Measurements from ENCODE around the gene KIAA1217. TPM values are rescaled to one million over a fixed set of nuclear protein-coding genes. Genes with fewer than 3 reads are reported as not detected.
"Not testable (repeated sequence)": the region's sequence is repeated elsewhere in the genome, so short reads cannot be mapped to it uniquely, and the experiment has no call there.

KIAA1217 gene
- total RNA-seq, 1 donor from 2014 or later, result 13.0 TPM

- DNase-seq (ENCODE audit: low spot score in 2 of 2), result no peak
- intact Hi-C loops (cut with DNase I), result loop anchor here (5.0 kb wide), 1 partner anchor 41 kb away; no protein-coding TSS in a partner anchor
- Histone ChIP-seq H3K27me3 (no peaks in the 10 kb centered on the region), H3K4me1 (peaks cover 0 to 8% of the 10 kb centered on the region in 2 donors), H3K4me3 (no peak overlapping the region), H3K9me3 (no peaks in the 10 kb centered on the region), H3K36me3 (no peaks in the 10 kb centered on the region), H3K27ac (peak overlapping the region; percentile 75 to 83)
- TF ChIP-seq, protein P1, sequence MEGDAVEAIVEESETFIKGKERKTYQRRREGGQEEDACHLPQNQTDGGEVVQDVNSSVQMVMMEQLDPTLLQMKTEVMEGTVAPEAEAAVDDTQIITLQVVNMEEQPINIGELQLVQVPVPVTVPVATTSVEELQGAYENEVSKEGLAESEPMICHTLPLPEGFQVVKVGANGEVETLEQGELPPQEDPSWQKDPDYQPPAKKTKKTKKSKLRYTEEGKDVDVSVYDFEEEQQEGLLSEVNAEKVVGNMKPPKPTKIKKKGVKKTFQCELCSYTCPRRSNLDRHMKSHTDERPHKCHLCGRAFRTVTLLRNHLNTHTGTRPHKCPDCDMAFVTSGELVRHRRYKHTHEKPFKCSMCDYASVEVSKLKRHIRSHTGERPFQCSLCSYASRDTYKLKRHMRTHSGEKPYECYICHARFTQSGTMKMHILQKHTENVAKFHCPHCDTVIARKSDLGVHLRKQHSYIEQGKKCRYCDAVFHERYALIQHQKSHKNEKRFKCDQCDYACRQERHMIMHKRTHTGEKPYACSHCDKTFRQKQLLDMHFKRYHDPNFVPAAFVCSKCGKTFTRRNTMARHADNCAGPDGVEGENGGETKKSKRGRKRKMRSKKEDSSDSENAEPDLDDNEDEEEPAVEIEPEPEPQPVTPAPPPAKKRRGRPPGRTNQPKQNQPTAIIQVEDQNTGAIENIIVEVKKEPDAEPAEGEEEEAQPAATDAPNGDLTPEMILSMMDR (IDR thresholded peaks at IDR 0.05), result no peak
Measured at GRCh38 chr10:24440817-24441797, 232.2 kb downstream of the KIAA1217 start.

DNA sequence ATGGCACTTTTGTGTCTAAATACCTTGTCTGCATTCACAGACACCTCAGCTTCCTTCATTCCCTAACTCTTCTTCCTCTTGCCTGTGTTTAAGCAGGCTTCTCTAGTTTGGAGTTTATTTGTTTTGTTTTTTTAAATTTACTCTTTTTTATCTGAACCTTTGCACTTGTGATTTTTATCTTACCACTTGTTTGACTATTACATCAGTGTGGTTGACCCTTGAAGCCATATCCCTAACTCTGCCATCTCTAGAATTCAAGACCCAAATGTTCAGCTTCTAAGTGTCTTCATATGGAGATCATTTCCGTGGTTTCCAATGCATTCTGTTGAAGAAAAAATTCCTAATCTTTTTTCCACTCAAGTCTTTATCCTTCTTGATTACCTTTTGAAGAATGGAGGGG lies 233.3 kb downstream of the KIAA1217 start:
- intact Hi-C loops (cut with DNase I), result loop anchor here (5.0 kb wide), 1 partner anchor 40 kb away; no protein-coding TSS in a partner anchor

GRCh38 chr10:24442641-24443174 lies 233.8 kb downstream of the KIAA1217 start:
- not testable (repeated sequence) for H3K9me3 ChIP-seq

More for the DNA sequence above, 233.3 kb downstream of the KIAA1217 start:
- no peak for DNase-seq (ENCODE audit: low spot score in 2 of 2)
- peaks cover 0 to 8% of the 10 kb centered on the region in 2 donors for H3K4me1 ChIP-seq
- H3K9me3 ChIP-seq, result no peaks in the 10 kb centered on the region
- H3K4me3 ChIP-seq, result no peak overlapping the region
- no peak overlapping the region for H3K27ac ChIP-seq
- TF ChIP-seq, protein P1 (IDR thresholded peaks at IDR 0.05), result no peak
- no peaks in the 10 kb centered on the region for H3K36me3 ChIP-seq
- no peaks in the 10 kb centered on the region for H3K27me3 ChIP-seq

GRCh38 chr10:24444337-24444736 lies 235.4 kb downstream of the KIAA1217 start:
- no peak for DNase-seq (ENCODE audit: low spot score in 2 of 2)
- TF ChIP-seq, protein P1 (IDR thresholded peaks at IDR 0.05), result no peak
- Histone ChIP-seq H3K27me3 (no peaks in the 10 kb centered on the region), H3K4me1 (peaks cover 0 to 8% of the 10 kb centered on the region in 2 donors), H3K36me3 (no peaks in the 10 kb centered on the region), H3K9me3 (no peaks in the 10 kb centered on the region), H3K27ac (no peak overlapping the region), H3K4me3 (no peak overlapping the region)
- intact Hi-C loops (cut with DNase I), result loop anchor here (5.0 kb wide), 1 partner anchor 38 kb away; no protein-coding TSS in a partner anchor

More at GRCh38 chr10:24442641-24443174, 233.8 kb downstream of the KIAA1217 start:
- not testable (repeated sequence) for H3K27me3 ChIP-seq; H3K4me3 ChIP-seq; H3K36me3 ChIP-seq; DNase-seq (ENCODE audit: low spot score in 2 of 2); H3K27ac ChIP-seq; H3K4me1 ChIP-seq
- intact Hi-C loops (cut with DNase I), result loop anchor here (5.0 kb wide), 1 partner anchor 40 kb away; no protein-coding TSS in a partner anchor

- H3K27ac ChIP-seq; H3K27me3 ChIP-seq; H3K4me1 ChIP-seq; H3K9me3 ChIP-seq; DNase-seq (ENCODE audit: low spot score in 2 of 2); intact Hi-C loops (cut with DNase I); H3K36me3 ChIP-seq; H3K4me3 ChIP-seq: not testable (repeated sequence)
Measured at GRCh38 chr10:24445958-24446357, 237.0 kb downstream of the KIAA1217 start.

- Histone ChIP-seq H3K4me1 (peaks cover 0 to 10% of the 10 kb centered on the region in 2 donors), H3K36me3 (no peaks in the 10 kb centered on the region), H3K27ac (no peak overlapping the region), H3K9me3 (no peaks in the 10 kb centered on the region), H3K4me3 (no peak overlapping the region), H3K27me3 (no peaks in the 10 kb centered on the region)
- no peak for DNase-seq (ENCODE audit: low spot score in 2 of 2)
- TF ChIP-seq, protein P1 (IDR thresholded peaks at IDR 0.05), result no peak
- intact Hi-C loops (cut with DNase I), result no loop called here
Measured at GRCh38 chr10:24446739-24447138, 237.8 kb downstream of the KIAA1217 start.
